NCI-H510A (cell line): ENCODE measurements around the gene MOB2.
"Not testable (repeated sequence)": the region's sequence is repeated elsewhere in the genome, so short reads cannot be mapped to it uniquely, and the experiment has no call there.

ENCODE experiments used
- DNase-seq: peaks from one replicate; lab custom pipeline; 2025; lab: John Stamatoyannopoulos, UW

MOB2 gene

DNA sequence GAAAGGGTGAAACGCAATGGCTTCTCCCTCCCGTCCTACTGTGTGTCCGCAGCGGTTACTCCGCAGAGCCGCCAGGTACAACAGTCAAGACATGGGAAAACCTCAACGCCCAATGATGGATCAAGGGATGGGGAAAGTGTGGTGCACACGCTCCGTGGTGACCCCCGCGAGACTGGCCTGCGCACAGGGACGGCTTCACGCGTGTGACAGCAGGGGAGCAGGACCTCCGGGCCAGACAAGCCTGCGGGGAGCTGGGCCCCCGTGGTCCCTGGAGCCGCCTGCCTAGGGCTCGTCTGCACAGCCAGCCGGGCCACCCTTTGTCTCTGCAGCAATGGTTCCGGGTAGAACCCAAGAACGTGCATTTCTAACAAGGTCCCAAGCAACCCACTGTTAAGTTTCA lies 31.7 kb upstream of the MOB2 start:
- DNase-seq = no peak

DNA sequence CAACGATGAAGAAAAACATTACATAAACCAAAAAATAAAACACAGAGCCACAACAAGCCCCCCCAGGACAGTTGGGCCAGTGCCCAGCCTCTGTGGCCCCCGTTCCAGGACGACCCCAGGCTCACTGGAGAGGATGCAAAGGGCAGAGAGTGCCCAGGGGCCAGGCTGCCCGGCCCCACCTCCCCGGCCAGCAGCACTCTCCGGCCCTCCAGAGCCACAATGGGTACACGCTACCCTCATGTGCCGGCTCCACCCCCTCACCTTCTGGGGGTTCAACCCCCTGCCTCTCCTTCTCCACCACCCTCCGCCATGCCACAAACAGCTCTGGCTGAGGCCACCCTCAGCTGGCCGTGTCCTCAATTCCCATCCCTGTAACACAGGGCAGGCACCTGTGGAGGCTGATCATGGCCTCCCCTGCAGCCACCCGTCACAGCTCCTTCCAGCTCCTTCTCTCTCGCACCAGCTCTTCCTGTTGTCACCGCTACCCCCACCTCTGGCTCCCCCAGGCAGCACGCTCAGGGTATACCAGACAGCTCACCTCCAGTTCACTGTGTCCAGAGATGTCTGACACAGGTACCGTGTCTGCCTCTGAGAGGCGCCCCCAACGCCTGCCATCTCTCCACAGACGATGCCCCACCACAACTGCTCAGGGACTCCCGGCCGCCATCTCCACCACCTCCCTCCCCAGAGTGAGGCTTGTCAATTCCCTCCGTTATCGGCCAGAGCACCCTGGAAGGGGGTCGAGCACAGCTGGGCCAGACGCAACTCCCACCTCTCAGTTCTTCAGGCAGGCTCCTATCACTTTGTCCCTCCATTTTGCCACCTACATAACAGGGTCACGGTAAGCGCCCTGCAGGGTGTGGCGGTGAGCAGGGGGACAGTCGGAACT lies 30.8 kb upstream of the MOB2 start:
- DNase-seq = no peak

DNA sequence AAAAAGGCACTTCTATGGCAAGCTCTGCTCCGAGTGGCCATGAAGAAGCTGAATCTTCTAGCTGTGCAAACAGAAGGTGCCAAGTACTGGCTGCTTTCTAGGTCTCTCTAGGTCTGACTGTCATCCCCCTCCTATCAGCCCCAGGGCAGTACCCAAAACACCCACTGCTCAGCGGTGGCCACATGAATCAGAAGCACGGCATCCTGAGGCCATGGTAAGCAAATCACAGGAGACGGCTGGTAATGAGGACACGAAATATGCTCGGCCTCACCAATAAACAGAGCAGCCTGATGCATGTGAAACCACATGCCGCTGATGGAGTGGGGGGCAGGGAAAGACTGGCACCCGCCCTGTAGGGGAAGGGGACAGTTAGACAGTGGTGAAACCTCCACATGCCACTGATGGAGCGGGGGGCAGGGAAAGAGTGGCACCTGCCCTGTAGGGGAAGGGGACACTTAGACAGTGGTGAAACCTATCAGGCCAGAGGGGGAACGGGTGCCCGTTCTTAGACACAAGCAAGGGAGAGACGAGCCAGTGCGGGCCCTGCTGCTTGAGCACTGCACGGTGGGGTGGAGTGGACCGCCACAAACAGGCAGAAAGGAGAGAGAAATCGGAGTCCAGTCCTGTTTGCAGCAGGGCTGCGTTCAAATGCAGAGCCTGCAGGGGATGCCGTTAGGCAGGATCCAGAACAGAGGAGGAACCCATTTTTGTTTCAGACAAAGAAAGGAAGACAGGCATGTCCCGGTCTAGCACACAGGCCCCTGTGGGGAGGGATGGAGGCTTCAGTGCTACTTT lies 29.9 kb upstream of the MOB2 start:
- DNase-seq = no peak

DNA sequence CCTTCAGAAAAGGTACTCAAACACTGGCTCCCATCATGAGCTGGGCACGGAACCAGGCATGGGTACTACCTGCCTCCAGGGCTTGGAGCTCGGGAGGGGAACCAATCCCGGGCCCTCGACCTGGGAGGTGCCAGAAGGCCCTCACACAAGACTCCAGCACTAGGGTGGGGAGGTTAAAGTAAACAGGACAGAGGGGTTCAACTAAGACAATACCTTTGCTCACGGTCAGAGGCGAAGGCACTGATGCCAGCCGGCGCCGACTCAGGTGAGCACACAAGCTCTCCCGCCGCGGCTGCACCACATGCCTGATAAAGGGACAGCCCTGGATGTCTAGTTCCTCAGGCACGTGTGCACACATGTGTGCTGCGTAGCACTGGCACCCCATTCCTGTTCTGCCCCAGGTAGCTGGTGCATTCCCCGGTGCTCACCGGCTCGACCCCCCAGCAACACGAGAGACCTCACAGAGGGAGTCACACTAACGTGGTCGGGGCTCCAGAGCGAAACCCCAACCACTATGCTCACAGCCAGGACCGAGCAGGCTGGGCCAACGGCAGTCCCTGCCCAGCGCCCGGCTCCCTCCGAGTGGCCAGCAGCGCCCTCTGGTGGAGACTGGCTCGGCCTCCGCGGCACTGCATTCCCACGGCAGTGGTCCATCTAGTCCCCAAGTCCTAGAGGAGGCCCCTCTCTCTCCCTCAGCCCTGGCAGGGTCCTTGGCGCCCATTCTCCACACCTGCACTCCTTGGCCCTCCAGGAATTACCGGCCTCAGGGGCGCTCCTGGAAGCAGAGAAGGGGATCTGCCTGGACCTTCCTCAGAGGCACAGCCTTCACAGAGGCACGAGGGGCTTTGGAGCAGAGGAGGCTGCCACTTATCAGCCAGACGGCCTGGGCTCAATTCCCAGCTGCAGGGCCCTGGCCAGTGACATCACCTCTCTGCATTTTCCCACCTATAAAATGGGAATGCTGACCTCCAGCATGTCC lies 28.8 kb upstream of the MOB2 start:
- DNase-seq = no peak

DNA sequence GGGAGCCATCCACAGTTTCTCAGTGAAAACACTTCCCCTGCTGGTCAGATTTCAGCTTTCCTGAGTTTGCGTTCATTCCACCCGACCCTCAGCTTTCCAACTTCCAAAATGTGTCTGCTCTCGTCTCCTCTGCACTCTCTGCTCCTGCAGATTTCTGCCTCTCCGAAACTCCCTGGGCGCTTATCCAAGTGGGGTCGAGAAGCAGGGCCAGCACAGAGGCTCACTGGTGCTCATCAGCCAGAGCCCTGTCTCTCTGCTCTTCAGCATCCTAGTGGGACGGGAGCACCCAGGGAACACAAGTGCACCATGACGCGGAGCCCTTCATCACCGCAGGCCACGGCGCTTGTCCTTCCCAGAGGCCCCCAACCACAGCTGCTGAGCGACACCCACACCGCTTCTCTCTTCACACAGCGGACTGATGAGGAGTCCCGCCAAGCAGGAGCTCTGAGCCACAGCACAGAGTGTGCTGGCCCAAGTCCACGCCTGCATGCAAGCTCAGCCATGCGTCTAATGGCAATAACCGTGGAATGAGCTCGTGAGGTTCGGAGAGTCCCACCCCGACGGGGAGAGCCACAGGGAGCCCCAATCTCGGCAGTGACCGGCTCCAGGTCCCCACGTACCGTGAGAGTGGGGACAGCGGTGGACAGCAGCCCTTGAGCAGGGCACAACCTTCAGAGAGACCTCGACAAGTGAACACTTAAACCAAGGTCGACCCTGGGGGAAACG lies 27.9 kb upstream of the MOB2 start:
- no peak for DNase-seq

DNA sequence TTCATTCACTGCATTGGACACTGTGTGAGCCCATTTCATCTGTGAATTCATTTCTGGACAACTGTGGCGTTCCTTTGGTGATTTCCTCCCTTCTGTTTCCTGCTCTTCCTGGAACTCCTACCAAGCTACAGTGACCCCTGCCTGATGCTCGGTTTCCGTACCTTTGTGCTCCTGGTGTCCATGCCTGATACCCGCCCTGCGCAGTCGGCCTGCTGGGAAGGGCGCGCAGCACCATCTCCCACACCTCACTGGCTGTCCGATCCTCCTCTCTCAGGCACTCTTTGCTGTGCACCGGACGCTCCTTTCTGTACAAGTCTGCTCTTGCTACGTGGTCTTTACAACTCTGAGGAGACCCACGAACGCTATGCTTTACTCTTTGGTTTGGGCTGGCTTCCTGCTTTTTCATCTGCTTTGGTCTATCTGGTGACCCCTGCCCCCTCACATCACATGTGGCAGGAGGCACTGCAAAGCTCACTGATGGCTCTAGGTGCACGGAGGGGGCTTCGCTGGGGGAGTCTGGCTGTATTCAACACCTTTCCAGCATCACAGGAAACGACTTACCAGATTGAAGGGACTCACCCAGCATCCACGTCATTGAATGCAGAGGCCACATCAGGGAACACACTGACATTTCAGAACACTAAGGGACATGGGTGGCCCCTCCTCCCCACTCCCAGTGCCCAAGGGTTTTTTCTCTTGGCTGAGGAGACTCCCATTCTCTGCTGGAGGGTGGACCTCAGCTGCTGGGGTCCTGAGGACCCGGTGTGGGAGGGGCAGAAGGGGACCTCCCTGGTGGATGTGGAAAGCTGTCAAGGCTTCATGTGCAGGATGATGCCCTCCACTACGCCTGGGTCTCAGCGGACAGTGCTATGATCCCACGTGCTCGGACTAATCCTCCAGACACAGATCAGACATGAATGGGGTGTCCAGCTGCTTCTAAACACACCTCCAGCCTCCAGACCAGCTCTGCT lies 27.0 kb upstream of the MOB2 start:
- no peak for DNase-seq

DNA sequence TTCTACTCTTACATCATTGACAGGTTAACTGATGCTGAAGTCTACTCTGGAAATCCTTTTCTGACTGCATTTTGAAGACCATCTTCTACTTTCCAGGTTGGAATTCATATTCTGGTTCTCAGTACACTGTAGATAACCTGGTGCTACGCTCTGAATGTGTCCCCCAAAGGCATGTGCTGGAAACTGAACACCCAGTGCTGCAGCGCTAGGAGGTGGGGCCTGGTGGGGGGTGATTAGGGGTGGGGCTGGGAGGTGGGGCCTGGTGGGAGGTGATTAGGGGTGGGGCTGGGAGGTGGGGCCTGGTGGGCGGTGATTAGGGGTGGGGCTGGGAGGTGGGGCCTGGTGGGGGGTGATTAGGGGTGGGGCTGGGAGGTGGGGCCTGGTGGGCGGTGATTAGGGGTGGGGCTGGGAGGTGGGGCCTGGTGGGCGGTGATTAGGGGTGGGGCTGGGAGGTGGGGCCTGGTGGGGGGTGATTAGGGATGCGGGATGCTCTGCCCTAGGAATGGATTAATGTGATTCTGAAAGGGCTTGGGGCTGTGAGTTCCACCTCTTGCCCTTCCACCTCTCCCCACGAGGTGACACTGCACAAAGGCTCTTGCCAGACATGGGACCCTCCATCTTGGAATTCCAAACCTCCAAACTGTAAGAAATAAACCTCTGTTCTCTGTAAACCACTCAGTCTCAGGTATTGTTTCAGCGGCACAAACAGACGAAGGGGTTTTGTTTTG lies 26.1 kb upstream of the MOB2 start:
- not testable (repeated sequence) for DNase-seq

DNA sequence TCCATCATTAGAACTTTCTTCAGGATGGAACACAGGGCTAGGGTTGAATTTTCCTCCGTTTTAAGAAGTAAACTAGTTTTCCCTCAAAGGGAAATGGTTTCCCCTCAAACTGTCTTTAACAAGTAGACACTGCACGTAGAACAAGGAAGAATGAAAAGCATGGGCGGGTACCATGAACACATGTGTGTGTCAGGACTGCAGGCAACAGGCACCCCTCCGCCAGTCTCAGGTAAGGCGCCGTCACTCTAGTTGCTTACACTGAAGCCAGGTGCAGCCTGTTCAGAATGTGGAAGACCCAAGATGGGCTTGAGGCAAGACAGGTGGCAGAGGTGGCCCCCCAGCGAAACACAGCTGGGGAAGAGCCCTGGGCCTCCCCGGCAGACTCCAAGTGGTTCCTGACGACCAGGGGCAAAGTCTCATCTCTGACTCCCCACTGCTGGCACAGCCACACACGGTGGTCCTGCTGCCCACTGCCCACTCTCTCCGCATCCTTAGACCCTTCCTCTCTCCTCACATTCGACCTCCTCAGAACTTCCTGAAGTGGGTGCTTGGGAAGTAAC lies 25.4 kb upstream of the MOB2 start:
- no peak for DNase-seq

DNA sequence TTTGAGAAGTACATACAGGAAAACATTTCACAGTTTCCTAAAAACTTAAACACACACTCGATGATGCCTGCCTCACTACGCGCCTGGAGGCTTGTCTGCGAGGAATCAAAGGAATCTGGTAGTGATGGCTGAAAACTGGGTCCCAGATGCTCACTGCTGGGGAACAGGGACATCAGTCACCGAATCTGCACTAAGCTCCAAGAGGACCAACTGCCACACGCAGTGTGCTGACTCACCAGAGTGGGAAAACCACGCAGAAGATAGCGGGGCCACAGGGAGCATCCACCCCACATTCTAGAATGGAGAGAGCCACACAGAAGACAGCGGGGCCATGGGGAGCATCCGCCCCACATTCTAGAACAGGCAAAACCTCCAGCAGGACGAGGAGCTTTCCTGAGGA lies 24.3 kb upstream of the MOB2 start:
- no peak for DNase-seq

DNA sequence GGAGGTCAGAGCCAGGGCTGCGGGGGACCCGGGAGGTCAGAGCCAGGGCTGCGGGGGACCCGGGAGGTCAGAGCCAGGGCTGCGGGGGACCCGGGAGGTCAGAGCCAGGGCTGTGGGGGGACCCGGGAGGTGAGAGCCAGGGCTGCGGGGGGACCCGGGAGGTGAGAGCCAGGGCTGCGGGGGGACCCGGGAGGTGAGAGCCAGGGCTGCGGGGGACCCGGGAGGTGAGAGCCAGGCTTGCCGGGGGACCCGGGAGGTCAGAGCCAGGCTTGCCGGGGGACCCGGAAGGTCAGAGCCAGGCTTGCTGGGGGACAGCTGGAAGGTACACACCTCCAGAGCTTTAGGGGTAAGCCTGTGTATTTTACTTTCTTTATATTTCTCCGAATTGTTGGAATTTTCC lies 23.8 kb upstream of the MOB2 start:
- not testable (repeated sequence) for DNase-seq

DNA sequence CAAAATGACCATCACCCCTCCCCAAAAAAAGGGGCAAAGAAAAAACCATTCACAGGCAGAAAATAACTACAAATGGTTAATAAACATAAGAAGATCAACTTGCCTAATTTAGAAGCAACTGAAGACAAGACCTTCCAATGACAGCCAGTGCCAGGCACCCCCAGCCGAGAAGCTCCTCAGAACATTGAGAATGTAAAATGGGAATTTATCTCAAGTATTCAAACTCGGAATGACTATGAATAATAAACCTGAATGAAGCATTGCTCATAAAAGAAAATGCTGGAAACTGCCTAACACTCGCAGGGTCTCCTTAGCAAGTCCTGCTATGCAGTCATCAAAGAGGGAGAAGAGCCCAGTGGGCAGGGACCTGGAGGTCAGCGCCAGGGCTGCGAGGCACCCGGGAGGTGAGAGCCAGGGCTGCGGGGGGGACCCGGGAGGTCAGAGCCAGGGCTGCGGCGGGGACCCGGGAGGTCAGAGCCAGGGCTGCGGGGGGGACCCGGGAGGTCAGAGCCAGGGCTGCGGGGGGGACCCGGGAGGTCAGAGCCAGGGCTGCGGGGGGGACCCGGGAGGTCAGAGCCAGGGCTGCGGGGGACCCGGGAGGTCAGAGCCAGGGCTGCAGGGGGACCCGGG lies 23.2 kb upstream of the MOB2 start:
- no peak for DNase-seq

DNA sequence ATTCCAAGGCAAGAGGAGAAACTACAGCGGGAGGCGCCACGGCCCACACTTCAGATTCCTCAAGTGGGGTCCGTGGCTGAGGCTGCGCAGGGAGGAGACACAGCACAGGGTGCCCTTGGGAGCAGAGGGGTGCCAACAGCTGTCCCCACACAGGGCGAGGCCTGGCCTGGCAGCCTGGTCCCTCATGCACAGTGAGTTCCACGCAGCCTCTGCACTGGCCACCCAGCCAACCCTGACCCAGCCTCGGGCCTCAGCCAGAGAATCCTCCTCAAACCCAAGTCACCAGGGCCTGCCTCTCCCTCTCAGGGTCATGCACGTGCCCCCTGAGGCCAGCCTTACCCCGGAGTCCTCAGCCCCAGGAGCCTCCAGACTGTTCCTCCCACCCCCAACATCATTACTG lies 22.4 kb upstream of the MOB2 start:
- DNase-seq = no peak

DNA sequence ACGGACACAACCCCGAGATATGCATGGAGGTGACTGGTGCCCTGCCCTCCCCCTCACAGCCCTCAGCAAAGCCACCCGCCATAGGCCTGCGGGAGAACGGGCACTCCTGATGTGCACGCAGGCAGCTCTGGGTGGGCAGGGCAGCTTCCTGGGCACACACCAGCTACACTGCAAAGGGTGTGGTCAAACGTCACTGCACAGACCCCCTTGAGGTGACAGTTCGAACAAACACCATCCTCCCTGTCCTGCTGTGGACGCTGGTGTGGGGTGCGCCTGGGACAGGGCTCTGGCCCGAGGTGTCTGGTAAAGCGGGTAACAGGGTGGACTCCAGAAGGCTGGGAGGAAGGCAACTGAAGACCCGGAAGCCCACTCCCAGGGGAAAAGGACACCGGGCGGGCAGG lies 21.9 kb upstream of the MOB2 start:
- no peak for DNase-seq

DNA sequence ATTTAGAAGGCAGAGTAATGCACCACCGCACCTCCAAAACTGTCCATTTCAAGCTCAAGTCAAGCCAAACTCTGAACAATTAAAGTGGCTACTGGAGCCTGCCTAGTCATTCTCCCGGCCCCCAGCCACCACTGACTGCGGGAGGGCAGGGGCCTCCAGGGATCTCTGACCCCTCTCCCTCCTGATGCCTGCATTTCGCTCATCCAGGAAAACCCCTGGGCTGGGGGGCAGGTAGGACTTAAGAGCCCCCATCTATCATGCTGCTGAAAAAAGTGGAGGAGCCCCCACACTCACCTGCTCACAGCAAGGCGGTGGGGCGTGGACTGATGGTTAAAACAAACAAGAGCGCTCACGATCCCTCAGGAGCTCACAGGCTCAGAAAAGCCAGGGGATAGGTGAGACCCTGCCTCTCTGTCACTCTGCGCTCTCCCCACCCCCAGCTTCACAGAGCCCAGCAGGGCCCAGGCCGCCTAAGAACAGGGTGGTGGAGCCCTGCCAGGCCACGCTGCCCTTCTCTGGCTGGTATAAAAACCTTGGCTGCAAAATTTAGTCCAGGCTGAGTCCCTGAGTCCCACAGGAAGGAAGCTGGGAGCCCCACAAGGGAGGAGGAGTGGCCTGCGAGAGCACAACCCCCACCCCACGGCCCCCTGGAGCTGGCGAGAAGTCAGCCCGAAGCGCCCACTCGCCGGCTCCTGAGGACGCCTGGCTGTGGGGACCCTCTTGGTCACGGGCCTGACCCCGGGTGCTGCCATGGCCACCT lies 21.0 kb upstream of the MOB2 start:
- no peak for DNase-seq

DNA sequence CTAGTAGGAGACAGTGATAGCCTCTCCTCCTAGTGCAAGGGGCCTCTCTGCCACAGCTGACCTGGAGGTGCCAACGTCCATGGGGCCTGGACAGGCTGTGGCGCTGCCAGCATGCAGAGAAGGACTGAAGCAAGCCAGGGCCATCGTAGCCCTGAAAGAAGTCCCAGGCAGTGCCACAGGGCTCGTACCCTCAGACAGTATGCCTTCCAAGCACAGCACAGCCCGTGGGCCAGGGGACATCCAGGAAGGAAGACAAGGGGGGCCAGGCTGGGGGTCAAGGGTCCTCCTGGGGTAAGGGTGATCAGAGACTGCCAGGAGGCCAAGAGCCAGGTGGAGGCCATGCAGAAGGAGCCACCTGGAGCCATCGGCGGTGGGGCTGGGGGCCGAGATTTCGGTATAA lies 20.4 kb upstream of the MOB2 start:
- DNase-seq = no peak

DNA sequence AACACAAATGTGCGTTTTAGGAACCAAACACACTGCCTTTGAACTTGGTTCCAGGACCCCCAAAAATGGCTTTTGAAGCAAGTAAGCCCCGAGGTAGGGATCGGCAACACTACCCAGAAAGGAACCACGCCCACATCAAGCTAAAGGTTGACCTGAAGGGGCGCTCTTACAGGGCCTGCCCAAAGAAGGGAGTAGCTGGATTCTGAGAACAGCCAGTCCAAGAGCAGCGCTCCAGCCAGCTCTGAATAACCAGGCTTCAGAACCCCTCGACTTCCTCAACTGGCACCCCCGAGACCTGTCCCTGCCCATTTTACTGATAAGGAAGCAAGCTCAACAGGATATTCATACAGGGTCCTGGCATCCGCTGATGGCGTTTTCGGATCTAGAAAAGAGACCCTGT lies 18.9 kb upstream of the MOB2 start:
- DNase-seq = no peak

DNA sequence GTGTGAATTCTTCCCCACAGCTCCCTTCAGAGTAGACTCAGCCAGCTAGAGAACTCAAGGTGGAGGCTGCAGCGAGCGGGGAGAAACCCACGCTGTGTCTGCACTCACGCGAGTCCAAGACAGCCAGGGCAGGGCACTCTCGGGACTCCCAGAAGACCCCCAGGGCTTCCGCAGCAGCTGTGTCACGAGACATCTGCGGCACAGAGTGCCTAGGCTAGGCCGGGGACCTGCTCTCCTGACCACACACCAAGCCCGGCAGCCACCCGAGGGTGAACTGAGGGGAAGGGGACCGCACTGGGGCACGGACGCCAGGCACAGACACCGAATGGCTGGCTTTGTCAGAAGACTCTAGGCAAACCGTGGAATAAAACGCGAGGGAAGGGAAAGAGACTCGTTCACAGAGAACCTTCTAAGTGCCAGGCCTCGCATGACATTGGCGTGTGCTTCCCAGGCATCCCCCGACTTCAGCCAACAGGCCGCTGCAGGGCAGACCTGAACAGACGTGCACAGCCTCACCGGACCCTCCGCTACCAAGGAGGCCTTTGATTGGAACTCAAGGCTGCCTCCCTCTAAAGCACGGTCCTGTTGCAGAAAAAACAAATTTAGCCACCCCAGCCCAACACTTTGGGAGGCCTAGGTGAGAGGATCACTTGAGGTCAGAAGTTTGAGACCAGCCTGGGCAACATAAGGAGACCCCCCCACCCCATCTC lies 18.2 kb upstream of the MOB2 start:
- DNase-seq = no peak
